RWPE2 (cell line): Measurements from ENCODE around the gene DSTN.

ENCODE experiments used
- ATAC-seq: fragments of 200-7000 bp; cut with Tn5 transposase; 3 replicates; pipeline ENCODE4 v1.9.1; 2021; ENCODE audit warnings: low read depth
- DNase-seq: peaks from one replicate; pipeline ENCODE4 v3.0.0-alpha.2; 2020; ENCODE audit warnings: low spot score
- H3K27ac ChIP-seq: fragments of 450-650 bp; 2 replicates; pipeline ENCODE4 v1.5.1; 2017; ENCODE audit warnings: mild to moderate bottlenecking; ENCODE audit not compliant: poor library complexity, severe bottlenecking
- H3K27me3 ChIP-seq: fragments of 250-450 bp; sonication (Bioruptor Pico); 2 replicates; pipeline ENCODE4 v1.5.1; 2021; ENCODE audit warnings: mild to moderate bottlenecking, moderate library complexity; ENCODE audit not compliant: insufficient read depth, poor library complexity, severe bottlenecking
- H3K36me3 ChIP-seq: fragments of 250-450 bp; sonication (Bioruptor Pico); 2 replicates; pipeline ENCODE4 v1.5.1; 2020; ENCODE audit warnings: low read depth, mild to moderate bottlenecking, moderate library complexity
- H3K4me1 ChIP-seq: fragments of 250-450 bp; sonication (Bioruptor Pico); 2 replicates; pipeline ENCODE4 v1.5.1; 2021; ENCODE audit warnings: mild to moderate bottlenecking, moderate library complexity; ENCODE audit not compliant: insufficient read depth, poor library complexity, severe bottlenecking
- H3K4me3 ChIP-seq: fragments of 250-450 bp; sonication (Bioruptor Pico); 2 replicates; pipeline ENCODE4 v1.5.1; 2021; ENCODE audit warnings: mild to moderate bottlenecking, moderate library complexity; ENCODE audit not compliant: severe bottlenecking
- H3K9me3 ChIP-seq: fragments of 250-450 bp; sonication (Bioruptor Pico); 2 replicates; pipeline ENCODE4 v1.5.1; 2021; ENCODE audit warnings: mild to moderate bottlenecking, moderate library complexity; ENCODE audit not compliant: severe bottlenecking
- TF ChIP-seq, protein P1 (sequence below): fragments of 450-650 bp; IDR thresholded peaks from one replicate; pipeline ENCODE4 v1.5.1; 2017; ENCODE audit warnings: mild to moderate bottlenecking, moderate library complexity; ENCODE audit not compliant: poor library complexity, severe bottlenecking

Gene DSTN

DNA sequence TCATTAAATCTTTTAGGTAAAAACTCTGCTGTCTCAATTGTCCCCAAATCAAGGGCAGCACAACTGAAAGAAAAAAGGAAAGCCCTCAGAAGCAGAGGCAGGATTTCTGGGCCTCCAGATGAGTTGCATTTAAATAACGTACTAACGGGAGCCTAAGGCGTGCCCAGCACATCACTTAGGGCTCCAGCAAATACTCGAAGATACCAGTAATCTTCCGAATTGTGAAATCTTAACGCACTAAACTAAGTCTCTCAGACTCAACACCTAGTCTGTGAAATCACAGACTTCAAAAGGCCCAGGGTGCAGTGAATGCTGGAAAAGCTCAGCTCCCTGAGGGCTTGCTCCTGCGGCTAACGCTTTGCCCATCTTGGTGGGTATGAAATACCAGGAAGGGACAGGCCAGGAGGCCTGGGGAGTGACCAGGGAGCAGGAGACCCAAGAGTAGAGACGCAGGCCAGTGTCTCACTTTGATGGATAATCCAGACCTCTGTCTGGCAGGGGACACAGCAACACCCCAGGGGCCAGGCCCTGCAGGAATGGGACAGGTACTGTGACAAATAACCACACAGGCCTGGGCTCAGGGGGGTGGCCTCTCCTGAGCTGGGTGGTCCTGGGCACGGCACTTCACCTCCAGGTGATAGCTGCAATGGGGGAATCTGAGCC, 75.8 kb downstream of the DSTN start:
- Histone ChIP-seq H3K27ac (no peak overlapping the region), H3K4me3 (no peak overlapping the region), H3K4me1 (no peaks in the 10 kb centered on the region), H3K9me3 (no peaks in the 10 kb centered on the region), H3K27me3 (no peaks in the 10 kb centered on the region), H3K36me3 (peaks cover 61% of the 10 kb centered on the region)
- DNase-seq, result no peak
- no peak for ATAC-seq
- TF ChIP-seq, protein P1, sequence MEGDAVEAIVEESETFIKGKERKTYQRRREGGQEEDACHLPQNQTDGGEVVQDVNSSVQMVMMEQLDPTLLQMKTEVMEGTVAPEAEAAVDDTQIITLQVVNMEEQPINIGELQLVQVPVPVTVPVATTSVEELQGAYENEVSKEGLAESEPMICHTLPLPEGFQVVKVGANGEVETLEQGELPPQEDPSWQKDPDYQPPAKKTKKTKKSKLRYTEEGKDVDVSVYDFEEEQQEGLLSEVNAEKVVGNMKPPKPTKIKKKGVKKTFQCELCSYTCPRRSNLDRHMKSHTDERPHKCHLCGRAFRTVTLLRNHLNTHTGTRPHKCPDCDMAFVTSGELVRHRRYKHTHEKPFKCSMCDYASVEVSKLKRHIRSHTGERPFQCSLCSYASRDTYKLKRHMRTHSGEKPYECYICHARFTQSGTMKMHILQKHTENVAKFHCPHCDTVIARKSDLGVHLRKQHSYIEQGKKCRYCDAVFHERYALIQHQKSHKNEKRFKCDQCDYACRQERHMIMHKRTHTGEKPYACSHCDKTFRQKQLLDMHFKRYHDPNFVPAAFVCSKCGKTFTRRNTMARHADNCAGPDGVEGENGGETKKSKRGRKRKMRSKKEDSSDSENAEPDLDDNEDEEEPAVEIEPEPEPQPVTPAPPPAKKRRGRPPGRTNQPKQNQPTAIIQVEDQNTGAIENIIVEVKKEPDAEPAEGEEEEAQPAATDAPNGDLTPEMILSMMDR, result no peak

- no peak for ATAC-seq
- no peaks in the 10 kb centered on the region for H3K27me3 ChIP-seq
- peak; percentile 44 for DNase-seq
- TF ChIP-seq, protein P1, result no peak
- no peaks in the 10 kb centered on the region for H3K4me1 ChIP-seq
- no peaks in the 10 kb centered on the region for H3K9me3 ChIP-seq
- H3K36me3 ChIP-seq, result peaks cover 59% of the 10 kb centered on the region
- H3K27ac ChIP-seq, result no peak overlapping the region
- no peak overlapping the region for H3K4me3 ChIP-seq
These were observed 76.5 kb downstream of the DSTN start for GRCh38 chr20:17646209-17646960.

- ATAC-seq (no peak), DNase-seq (no peak)
- TF ChIP-seq, protein P1, result no peak
- peaks cover 59% of the 10 kb centered on the region for H3K36me3 ChIP-seq
- H3K4me3 ChIP-seq, result no peak overlapping the region
- H3K27me3 ChIP-seq, result no peaks in the 10 kb centered on the region
- no peaks in the 10 kb centered on the region for H3K9me3 ChIP-seq
- H3K4me1 ChIP-seq, result no peaks in the 10 kb centered on the region
- no peak overlapping the region for H3K27ac ChIP-seq
These were observed 77.1 kb downstream of the DSTN start for GRCh38 chr20:17646961-17647301.

GRCh38 chr20:17647391-17648314, 77.8 kb downstream of the DSTN start:
- no peaks in the 10 kb centered on the region for H3K4me1 ChIP-seq
- H3K36me3 ChIP-seq, result peaks cover 58% of the 10 kb centered on the region
- no peak overlapping the region for H3K4me3 ChIP-seq
- peak; percentile 43 for DNase-seq
- TF ChIP-seq, protein P1, result no peak
- no peaks in the 10 kb centered on the region for H3K27me3 ChIP-seq
- no peaks in the 10 kb centered on the region for H3K9me3 ChIP-seq
- ATAC-seq, result no peak
- no peak overlapping the region for H3K27ac ChIP-seq
